SIG-M5 treated with dmso at 0.1 percent for 504 hours (cell line): ENCODE measurements around the gene FAM193A.

Experiments used
- DNase-seq: peaks from one replicate; lab custom pipeline; 2025; ENCODE audit not compliant: unreplicated experiment; lab: John Stamatoyannopoulos, UW

FAM193A gene

DNA sequence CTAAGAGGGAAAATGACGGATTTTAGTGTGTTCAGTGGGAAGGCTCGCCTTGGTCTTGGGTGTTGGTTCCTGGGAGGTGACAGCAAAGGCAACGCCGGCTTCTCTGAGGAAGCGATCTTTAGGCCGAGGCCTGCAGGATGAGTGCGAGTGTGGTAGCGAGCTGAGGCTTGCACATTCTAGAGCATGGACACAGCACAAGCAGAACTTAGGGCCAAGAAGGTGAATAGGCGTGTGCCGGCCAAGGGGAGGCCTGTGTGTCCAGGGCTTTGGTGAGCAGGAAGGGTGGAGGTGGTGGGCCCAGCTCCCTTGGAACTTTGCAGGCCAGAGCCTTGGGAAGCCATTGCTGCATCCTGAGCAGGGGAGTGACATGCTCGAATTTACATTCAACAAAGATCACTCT lies 151.8 kb downstream of the FAM193A start:
- DNase-seq: no peak

- DNase-seq: no peak
These were observed 152.2 kb downstream of the FAM193A start for GRCh38 chr4:2688697-2689096.

GRCh38 chr4:2689114-2689513 lies 152.7 kb downstream of the FAM193A start:
- no peak for DNase-seq

GRCh38 chr4:2689825-2690700 lies 153.6 kb downstream of the FAM193A start:
- no peak for DNase-seq

DNA sequence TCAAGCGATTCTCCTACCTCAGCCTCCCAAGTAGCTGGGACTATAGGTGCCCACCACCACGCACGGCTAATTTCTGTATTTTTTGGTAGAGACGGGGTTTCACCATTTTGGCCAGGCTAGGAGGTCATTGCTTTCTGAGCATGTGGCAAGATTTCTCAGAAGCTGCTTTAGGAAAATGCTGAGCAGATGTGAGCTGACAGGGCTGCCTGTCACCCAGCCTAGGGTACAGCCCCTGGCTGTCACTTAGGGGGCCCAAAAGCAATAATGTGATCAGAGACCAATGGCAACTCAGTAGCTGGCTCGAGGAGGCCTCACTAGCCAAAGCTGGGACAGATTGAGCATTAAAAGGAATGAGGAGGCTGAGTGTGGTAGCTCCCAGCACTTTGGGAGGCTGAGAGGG lies 154.9 kb downstream of the FAM193A start:
- no peak for DNase-seq

DNA sequence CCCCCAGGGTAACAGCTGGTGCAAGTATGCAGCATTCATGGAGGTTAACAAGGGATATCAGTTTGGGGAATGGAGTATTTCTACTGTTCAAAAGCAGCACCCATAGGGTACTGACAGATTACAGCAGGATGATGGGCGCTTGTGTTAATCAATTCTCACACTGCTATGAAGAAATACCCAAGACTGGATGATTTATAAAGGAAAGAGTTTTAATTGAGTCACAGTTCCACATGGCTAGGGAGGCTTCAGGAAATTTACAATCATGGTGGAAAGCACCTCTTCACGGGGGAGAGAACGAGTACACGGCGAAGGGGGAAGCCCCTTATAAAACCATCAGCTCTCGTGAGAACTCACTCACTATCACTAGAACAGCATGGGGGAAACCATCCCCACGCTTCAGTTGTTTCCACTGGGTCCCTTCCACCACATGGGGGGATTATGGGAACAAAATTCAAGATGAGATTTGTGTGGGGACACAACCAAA lies 155.5 kb downstream of the FAM193A start:
- DNase-seq: no peak

DNA sequence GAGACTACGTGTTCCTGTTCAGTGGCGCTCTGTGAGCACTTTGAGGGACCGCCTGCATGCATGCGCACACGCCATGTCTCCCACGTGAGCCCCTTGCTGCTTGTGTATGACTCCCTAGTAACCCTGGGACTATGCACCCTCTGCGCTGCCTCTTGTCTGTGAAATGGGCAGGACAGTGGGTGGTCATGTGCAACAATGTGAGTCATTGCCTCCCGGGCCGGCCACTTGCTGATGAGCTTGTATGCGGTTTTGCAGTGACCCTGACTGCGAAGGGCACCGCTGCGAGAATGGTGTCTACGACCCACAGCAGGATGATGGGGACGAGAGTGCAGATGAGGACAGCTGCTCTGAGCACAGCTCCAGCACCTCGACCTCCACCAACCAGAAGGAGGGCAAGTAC lies 158.2 kb downstream of the FAM193A start:
- no peak for DNase-seq

DNA sequence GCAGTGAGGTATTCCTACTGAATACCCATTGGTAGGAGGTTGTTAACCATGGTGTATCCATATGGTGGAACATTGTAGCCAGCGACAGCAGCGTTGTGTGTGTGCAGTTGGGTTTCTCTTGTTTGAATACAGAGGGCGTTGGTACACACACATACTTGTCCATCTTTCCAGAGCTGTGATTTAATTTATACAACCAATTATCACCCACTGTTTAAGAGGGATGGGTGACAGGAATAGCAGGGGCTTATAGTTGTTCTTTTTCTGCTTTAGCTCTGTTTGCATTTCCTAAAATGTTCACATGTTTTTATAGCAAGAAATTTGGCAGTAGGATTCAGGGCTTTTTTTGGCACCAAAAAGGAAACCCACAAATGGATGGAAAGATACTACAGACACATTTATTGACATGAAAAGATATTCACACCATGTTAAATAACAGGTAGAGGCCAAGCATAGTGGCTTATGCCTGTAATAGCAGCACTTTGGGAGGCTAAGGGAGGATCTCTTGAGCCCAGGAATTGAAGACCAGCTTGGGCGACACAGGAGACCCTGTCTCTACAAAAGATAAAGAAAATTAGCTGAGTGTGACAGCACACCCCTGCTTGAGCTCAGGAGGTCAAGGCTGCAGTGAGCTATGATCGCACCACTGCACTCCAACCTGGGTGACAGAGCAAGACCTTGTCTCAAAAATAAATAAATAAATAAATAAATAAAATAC lies 159.1 kb downstream of the FAM193A start:
- DNase-seq: no peak

DNA sequence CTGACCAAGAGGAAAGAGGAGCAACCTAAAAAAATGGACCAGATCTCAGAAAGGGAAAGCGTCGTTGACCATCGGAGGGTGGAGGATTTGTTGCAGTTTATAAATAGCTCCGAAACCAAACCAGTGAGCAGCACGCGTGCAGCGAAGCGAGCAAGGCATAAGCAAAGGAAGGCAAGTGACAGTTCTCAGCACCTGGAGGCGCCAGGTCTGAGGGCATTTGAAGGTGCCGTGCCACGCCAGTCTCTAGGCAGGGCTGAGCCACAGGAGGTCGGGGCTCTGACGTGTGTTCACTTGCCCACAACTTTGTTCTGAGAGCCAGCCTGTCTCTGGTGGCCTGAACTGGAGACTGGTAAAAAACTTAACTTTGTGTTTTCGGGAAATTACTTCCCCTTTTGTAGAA lies 160.0 kb downstream of the FAM193A start:
- DNase-seq: no peak

DNA sequence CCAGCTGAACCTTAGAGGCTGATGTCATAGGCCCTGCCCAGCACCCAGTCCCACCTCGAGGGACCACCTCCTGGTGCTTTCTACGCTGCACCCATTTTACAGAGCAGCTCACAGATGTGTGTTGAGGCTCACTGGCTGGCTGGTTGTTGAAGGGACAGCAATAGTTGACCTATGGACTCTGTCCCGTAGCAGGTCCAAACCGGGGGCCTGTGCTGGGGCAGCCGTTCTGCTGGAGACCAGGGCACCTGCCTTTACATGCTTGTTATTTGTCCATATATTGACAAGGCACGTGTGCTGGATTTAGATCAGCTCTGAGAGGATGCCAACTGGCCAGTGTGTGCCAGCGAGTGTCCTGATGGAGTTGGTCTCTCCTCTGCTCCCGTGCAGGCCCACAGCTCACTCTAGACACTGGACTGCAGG lies 161.6 kb downstream of the FAM193A start:
- DNase-seq: no peak

GRCh38 chr4:2698504-2698903 lies 162.1 kb downstream of the FAM193A start:
- no peak for DNase-seq

DNA sequence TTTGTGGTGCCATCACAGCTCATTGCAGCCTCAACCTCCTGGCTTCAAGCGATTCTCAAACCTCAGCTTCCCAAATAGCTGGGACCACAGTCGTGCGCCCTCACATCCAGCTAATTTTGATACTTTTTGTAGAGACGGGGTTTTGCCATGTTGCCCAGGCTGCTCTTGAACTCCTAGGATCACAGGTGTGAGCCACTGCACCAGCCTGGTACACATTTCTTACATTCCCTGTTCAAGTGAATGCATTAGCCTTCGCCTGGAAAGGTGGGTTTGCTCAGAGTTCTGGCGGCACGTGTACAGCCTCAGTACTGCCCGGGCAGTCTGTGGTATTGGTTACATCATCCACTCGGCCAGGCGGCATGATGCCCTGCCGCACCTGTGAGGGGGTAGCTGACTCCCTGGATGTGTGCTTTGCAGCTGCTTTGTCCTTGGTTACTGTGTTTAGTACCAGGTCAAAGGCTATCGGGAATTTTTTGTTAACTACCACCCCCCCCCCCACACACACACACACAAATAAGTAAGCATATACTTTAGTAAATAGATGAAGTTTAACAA lies 162.6 kb downstream of the FAM193A start:
- DNase-seq: no peak

- DNase-seq: no peak
These were observed 163.1 kb downstream of the FAM193A start for GRCh38 chr4:2699534-2699933.

DNA sequence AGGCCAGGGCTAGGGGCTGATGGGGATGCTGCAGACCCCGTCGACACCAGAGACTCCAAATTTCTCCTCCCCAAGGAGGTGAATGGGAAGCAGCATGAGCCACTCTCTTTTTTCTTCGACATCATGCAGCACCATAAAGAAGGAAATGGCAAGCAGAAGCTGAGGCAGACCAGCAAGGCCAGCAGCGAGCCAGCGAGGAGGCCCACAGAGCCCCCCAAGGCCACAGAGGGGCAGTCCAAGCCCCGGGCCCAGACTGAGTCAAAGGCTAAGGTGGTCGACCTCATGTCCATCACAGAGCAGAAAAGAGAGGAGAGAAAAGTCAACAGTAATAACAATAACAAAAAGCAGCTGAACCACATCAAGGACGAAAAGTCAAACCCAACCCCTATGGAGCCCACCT lies 163.6 kb downstream of the FAM193A start:
- no peak for DNase-seq

DNA sequence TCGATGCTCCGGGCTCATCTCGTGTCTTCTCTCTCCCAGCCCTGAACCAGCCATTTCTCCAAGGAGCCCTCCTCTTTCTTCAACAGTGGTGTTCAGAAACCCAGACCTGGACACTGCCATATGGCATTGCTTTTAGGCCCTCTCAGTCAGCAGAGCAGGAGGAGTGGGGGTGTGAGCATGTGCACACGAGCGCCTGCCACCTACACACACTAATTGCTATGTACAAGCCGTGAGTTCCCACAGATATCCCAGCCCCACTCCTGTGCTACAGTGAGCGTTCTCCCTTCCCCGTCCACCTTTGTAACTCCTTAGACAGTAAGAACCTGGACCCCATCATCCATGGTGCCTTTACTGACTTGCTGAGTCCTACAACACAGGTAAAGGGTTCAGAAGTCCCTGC lies 165.9 kb downstream of the FAM193A start:
- no peak for DNase-seq

DNA sequence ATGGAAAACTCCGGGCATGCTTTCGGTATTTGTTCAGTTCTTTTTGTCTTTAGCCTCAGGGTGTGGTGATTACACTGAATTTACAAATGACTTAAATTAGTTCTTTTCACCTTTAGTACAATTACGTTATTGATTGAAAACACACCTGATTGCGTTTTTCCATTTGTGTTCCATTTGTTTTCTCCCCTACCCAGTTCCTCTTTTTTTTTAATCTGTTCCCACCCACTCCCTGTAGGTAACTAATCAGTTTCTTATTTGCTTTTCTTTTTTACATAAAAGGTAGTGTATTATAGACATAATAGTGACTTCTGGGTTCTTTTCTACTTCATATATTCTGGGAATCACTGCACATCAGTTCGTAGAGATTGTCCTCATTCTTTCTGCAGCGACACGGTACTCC lies 166.3 kb downstream of the FAM193A start:
- no peak for DNase-seq

DNA sequence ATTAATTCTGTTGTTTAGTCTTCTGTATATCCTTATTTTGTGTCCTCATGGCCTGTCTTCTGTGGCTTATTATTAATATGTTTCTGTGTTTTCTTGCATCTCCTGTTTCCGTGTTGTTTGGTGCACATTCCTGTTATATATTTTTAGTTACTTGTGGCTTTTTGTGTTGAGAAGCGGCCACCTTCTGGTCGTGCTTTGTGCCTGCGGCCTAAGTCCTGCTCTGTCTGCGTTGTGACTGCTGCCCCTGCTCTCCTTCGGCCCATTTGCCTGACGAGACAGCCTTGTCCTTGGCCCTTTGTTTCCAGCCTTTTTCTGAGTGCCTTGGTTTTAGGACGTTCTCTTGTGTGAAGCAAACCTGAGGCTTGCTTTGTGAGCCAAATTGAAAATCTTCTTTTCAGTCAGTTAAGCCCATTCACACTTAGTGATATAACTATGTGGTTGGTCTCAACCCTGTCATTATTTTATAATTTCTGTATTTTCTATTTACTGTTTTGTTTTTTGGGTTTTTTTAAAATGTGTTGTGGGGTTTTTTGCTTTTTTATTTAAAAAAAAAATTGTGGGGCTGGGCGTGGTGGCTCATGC lies 175.9 kb downstream of the FAM193A start:
- DNase-seq: no peak

DNA sequence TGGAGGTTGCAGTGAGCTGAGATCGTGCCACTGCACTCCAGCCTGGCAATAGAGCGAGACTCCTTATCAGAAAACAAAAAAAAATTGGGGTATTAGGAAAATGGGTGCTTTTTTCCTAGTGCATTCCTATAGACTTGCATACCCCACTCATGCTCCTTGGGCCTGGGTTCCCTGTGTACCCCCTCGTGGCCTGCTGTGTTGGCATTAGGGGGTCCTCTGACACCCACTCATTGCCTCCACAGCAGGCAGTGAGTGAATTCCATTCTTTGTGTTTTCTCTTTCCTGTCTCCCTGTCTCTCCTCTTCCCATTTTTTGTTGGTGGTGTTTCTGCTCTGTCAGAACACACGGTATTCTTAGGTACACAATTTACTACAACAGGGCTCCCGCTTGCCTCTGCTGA lies 176.9 kb downstream of the FAM193A start:
- no peak for DNase-seq

DNA sequence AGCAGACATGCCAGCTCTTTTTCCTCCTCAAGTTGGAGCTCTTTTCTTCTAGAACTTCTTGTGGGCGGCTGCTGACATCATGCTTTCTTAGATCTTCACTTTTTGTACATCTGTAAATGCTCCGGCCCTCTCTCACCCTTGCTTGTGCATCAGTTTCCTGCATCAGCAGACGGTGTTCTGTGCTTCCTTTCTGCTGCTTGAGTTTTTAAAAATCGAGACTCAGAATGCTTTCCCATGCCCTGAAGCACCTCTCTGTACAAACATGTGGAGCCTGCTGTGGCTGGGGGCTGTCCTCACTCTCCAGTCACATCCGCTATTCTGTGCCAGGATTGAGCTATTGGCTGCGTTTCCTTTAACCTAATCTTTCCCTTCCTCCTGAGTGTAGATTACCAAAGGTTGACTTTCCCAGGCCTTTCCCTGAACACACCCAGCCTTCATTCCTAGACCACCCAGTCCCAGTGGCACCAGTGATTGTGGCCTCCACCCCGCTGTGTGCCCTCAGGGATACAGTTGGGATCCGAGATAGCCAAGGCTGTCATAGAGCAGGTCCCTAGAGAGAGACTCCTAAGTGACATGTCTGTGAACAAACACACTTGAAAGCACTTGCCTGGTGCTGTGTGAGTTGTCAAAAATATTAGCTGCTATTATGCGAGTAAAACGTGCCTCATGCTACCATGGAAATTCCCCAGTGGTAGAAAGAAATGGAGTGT lies 177.8 kb downstream of the FAM193A start:
- DNase-seq: no peak

DNA sequence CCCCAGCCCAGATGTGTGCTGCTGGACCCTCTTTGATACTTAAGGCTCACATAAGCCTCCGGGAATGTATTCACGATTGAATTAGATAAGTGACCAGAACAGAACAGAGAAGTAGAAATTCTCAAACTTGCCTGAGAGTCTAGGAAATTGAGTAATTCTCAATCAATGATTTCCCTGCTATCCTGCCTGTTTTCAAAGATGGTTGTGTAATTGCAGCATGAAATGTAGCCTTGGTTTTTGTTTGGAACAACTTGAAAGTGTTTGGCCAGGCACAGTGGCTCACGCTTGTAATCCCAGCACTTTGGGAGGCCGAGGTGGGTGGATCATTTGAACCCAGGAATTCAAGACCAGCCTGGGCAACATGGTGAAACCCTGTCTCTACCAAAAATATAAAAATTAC lies 178.5 kb downstream of the FAM193A start:
- DNase-seq: no peak

GRCh38 chr4:2715426-2715825 lies 179.0 kb downstream of the FAM193A start:
- DNase-seq: no peak
